Stimulated activated CD4-positive, alpha-beta T cell treated with anti-CD3 and anti-CD28 coated beads, Interleukin-1b, Interleukin-23, amount 100 ng/mL, for 48 hours (primary cell): ENCODE data around the gene CNIH1.
"Not testable (repeated sequence)": the region's sequence is repeated elsewhere in the genome, so short reads cannot be mapped to it uniquely, and the experiment has no call there.

Source experiments
- DNase-seq: peaks from one replicate; pipeline ENCODE4 v3.0.0-alpha.2; 2020

CNIH1 gene

DNA sequence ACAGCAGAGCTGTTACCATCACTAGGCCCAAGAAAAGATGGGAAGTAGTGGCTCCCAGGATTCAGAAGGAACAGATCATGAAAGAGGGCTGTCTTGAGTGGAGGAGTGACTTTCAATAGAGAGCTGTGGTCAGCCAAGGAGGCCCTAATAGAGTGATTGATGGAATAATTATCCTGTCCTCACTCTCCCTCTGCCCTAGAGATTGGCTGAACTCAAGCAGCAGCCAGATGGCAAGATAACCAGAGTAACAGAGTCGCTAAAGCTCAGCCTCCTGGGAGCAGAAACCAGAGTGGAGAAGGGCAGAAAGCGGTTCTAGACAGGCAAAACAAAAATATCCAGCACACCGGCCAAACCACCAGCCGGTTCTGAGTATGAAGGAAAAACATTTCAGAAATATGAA lies 24.5 kb upstream of the CNIH1 start:
- no peak for DNase-seq

DNA sequence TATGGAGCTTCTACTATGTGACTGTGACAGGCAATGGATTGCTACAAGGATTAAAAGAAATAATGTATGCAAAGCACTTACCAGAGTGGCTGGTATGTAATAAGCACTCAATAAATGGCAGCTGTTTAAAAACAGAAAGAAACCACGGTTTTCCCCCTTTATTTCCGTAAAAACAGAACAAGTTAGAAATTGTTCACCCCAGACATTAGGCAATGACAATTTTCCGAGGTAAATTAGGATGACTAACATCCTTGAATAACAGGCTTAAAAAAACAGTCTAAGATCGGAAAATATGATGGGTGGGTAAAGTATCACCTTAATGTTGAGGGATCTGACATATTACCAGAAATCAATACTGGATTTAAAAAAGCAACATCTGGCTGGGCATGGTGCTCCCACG lies 20.9 kb upstream of the CNIH1 start:
- no peak for DNase-seq

DNA sequence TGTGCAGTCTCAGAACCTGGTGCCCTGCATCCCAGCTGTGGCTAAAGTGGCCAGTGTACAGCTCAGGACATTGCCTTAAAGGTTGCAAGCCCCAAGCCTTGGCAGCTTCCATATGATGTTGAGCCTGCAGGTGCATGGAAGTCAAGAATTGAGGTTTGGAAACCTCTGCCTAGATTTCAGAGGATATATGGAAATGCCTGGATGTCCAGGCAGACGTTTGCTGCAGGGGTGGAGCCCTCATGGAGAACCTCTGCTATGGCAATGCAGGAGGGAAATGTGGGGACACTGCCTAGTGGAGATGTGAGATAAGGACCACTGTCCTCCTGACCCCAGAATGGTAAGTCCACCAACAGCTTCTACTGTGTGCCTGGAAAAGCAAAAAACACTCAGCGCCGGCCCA lies 17.9 kb upstream of the CNIH1 start:
- DNase-seq = no peak

DNA sequence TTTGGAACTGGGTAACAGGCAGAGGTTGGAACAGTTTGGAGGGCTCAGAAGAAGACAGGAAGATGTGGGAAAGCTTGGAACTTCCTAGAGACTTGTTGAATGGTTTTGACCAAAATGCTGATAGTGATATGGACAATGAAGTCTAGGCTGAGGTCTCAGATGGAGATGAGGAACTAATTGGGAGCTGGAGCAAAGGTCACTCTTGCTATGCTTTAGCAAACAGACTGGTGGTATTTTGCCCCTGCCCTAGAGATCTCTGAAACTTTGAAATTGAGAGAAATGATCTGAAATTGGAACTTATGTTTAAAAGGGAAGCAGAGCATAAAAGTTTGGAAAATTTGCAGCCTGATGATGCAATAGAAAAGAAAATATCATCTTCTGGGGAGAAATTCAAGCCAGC lies 17.4 kb upstream of the CNIH1 start:
- DNase-seq = not testable (repeated sequence)

DNA sequence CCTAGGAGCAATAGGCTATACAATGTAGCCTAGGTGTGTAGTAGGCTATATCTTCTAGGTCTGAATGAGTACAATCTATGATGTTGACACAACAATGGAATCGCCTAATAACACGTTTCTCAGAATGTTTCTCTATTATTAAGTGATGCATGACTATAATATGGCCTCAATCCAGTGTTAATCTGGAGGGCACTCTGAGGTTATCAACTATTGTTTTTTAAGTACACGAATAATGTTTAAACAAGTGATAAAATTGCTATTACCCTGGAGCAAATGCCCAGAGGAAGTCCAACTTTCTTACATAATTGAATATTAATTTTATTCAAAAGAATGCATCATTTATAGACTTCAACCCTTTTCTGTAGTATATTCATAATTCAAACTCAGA lies 16.4 kb upstream of the CNIH1 start:
- DNase-seq = no peak

DNA sequence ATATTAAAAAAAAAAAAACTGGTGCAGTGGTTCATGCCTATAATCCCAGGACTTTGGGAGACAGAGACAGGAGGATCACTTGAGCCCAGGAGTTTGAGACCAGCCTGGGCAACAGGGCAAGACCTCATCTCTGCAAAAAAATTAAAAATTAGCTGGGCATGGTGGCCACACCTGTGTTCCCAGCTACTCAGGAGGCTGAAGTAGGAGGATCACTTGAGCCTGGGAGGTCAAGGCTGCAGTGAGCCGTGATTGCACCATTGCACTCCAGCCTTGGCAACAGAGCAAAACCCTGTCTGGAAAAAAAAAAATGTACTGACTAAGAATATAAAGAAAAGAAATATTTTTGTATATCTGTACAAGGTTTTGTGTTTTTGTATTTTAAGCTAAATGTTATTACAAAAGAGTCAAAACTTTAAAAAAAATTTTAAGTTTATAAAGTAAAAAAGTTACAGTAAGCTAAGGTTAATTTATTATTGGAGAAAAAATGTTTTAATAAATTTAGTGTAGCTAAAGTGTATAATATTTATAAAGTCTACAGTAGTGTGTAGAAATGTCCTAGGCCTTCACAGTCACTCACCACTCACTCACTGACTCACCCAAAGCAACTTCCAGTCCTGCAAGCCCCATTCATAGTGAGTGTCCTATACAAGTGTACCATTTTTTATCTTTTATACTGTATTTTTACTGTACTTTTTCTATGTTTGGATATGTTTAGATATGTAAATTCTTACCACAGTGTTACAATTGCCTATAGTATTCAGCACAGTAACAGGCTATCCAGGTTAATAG lies 15.8 kb upstream of the CNIH1 start:
- not testable (repeated sequence) for DNase-seq

DNA sequence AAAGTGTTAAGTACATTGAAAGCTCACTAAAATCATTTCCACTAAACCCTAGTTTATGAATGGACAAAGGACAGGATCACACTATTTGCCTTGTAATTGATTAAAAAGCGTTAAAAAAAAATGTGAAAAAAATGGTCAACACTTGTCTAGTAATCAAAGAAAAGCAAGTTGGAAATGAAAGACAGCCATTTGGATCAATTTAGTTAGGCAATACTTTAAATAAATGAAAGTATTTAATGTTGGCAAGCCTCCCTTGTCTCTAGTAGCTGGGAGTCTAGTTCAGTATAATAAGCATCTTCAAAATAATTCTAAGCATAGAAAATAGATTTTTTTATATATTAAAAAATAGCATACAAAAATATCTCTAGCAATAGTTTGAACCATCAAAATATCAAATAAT lies 14.2 kb upstream of the CNIH1 start:
- no peak for DNase-seq

DNA sequence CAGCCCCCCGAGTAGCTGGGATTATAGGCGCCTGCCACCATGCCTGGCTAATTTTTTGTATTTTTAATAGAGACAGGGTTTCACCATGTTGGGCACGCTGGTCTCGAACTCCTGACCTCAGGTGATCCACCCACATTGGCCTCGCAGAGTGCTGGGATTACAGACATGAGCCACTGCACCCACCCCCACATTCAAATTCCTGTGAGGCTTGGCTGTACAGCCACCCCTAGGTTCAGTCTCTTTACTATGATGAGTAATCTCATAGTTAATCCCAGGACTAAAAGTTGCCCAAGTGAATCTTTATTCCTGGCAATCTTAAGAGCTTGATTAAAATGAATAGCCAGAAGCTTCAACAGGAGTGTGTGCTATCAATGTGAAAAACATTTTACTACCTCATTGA lies 12.8 kb upstream of the CNIH1 start:
- not testable (repeated sequence) for DNase-seq

DNA sequence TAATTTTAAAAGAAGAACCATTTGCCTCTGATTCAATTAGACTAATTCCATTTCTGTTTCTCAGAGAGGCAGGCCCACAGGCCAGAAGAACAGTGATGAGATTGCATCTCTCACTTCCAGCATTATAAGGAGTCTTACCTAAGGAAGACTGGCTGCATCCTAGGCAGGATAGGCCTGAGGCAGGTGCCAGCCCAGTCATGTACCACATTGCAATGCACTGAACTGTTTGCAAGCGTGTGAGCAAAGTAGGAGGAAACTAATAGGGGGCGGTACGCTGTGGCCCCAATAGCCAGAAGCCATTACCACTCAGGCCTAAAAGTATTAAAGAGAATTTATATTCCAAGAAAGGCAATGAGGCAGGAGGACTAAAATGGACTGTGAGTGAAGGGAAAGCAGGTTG lies 12.1 kb upstream of the CNIH1 start:
- no peak for DNase-seq

DNA sequence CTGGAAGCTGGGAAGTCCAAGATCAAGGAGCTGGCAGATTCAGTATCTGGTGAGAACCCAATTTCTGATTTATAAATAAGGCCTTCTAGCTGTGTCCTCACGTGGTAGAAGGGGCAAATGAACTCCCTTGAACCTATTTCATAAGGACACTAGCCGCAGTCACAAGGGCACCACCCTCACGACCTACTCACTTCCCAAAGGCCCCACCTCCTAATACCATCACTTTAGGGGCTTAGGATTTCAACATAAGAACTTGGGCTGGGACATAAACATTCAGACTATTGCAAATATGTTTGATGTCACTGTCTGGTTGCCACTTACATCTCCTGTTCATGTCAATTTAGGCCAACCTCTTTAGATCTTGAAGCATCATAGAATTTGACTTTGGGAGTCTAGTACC lies 10.8 kb upstream of the CNIH1 start:
- no peak for DNase-seq

DNA sequence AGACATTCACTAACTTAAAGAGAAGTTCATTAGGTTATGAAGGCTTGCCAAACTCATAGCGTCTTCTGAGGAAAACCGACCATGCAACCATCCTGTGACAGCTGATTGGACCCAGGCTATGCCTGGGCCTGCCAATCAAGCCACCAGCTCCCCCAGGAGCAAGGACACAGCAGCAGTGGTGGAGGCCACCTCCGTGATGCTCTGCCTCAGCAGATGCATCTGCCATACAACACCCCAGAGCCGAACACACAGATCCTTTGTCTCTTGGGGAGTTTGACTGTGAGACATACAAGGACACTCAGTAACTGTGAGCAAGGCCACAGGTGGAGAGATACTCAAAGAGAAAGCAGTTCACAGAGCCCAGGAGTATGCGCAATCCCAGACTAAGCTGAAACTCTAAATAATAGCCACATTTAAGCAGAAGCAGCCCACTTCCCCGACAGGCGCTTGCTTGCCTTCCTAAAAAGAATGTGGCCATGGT lies 10.0 kb upstream of the CNIH1 start:
- no peak for DNase-seq

DNA sequence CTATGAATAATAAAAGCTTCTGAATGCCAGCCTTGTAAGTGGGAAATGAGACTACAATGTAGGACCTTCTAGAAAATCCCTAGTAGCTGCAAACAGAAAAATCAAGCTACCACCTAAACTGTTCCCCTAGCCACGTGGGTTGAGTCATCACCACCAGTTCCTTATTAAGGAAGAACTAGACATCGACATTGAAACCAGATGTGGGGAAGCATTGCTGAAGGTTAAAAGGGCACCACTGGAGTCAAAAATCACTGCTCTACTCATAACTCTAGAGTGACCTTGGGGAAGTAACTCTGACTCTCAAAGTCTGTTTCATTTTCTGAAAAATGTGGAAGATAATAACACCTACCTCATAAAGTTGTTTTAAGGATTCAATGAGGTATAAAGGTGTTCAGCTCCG lies 9.4 kb upstream of the CNIH1 start:
- peak; percentile 14 for DNase-seq

DNA sequence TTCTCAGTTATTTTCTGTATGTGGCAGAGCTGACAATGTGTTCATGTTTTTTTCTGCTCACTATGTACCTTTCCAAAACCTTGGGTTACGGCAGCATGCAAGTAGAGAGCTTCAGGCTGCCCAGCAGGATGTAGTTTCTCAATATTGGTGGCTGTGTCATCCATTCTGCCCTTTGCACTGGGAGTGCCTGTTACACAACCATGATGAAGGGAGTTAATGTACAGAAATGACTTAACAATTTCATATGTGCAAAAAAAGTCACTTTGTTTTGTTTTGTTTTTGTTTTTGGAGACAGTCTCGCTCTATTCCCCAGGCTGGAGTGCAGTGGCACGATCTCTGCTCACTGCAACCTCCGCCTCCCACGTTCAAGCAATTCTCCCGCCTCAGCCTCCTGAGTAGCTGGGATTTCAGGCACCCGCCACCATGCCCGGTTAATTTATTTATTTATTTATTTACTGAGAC lies 6.1 kb upstream of the CNIH1 start:
- no peak for DNase-seq

DNA sequence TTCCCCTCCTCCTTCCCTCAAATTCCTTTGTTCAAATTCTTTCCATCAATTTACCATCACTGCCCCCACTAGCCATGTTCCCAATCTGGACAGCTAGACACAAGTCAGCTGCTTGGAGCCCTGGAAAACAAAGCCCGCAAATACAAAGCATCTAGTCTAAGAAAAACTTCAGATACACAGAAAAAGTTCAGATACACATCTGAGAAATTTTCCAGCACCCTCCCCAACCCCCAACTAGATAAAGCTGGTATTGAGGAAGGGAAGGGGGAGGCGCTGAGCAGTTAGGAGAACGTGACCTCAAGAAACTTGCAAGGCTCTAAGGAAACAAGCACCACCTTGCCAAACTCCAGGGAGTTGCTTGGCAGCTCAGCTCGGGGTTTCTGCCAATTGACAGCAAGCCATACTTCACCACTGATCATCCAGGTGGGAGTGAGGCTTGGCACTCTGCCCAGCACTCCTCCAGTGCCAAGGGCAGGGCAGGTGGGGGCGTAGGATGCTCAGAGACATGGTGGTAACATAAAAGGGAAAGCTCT lies 5.1 kb upstream of the CNIH1 start:
- DNase-seq = no peak

DNA sequence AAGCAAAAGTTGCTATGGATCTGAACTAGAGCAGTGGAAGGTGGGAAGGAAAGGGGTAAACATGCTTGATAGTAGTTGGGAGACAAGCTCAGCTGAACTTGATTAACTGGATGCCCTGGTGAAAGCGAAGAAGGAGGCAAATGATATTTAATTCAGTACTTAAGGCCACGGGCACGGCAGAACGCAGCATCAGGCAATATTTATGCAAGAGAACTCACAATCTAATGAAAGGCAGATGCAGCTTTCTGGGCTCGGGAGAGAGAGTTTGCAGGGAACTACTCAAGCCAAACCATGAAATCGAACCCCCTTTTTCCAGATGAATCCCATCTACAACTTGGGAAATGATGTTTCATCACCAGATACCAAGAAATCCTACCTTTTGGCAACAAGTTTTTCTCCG lies 3.5 kb upstream of the CNIH1 start:
- no peak for DNase-seq

DNA sequence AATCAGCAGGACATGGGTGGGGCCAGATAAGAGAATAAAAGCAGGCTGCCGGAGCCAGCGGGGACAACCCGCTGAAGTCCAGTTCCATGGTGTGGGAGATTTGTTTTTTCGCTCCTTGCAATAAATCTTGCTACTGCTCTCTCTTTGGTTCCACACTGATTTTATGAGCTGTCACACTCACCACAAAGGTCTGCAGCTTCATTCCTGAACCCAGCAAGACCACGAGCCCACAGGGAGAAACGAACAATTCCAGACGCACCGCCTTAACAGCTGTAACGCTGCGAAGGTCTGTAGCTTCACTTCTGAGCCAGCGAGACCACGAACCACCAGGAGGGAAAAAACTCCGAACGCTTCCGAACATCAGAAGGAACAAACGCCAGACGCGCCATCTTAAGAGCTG lies 2.8 kb upstream of the CNIH1 start:
- DNase-seq = no peak

DNA sequence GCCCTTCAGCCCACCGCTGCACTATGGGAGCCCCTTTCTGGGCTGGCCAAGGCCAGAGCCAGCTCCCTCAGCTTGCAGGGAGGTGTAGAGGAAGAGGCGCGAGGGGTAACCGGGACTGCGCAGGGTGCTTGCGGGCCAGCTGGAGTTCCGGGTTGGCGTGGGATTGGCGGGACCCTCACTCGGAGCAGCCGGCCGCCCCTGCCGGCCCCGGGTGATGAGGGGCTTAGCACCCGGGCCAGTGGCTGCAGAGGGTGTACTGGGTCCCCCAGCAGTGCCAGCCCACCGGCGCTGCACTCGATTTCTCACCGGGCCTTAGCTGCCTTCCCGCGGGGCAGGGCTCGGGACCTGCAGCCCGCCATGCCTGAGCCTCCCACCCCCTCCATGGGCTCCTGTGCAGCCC lies 1.8 kb upstream of the CNIH1 start:
- not testable (repeated sequence) for DNase-seq

DNA sequence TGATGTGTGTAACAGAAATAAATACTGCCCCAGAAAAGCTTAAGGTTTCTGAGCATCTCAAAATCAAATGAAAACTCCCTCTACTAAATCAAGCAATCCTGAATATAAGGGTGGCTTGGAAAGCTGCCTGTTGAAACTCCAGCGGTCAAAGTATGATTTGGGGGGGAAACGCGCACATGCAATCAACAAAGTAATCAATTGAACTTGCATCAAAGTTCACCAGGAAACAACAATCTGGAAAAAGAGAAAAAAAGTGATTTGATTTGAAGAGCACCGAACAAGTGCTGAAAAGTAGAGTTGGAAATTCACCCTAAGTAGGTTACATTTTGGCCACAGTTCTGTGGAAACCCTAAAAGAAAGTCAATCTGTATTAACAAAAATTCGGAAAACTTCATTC lies 700 bp downstream of the CNIH1 start:
- DNase-seq = no peak

DNA sequence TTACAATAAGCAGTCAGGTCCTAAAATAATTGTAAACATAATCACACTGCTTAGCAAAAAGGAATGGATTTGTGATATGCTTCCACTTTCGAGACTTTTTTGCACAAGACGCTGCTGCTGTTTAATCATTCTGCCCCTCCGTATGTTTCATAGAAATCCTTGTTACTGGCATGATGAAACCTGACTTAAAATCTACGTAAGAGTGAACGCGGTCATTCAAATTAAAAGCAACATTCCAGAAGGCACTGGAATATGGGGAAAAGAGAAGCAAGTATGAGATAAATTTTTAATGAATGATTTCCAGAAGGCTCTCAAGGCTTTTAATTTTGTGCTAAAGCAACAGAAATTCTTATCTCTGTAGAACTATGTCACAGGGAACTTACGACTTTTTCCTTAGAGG lies 1.1 kb downstream of the CNIH1 start:
- no peak for DNase-seq

DNA sequence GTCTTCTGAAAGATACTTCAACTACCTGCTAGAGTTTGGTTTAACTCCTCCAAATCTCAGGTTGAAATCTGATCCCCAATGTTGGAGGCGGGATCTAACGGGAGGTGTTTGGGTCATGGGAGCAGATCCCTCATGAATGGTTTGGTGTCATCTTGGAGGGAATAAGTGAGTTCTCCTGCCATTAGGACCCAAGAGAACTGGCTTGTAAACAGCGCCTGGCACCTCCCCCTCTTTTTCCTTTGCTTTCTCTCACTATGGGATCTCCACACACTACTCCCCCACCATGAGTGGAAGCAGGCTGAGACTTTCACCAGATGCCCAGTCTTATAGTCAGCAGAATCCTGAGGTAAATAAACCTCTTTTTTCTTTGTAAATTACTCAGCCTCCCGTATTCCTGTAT lies 2.5 kb downstream of the CNIH1 start:
- DNase-seq = no peak

DNA sequence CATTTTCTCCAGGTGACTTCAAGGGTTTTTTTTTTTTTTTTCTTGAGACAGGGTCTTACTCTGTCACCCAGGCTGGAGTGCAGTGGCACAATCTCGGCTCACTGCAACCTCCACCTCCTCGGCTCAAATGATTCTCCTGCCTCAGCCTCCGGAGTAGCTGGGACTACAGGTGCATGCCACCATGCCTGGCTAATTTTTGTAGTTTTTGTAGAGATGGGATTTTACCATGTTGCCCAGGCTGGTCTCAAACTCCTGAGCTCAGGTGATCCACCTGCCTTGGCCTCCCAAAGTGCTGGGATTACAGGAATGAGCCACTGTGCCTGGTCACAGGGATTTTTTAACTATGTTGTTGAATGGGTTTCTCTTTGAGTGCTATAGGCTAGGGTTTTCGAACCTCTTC lies 3.2 kb downstream of the CNIH1 start:
- DNase-seq = not testable (repeated sequence)

DNA sequence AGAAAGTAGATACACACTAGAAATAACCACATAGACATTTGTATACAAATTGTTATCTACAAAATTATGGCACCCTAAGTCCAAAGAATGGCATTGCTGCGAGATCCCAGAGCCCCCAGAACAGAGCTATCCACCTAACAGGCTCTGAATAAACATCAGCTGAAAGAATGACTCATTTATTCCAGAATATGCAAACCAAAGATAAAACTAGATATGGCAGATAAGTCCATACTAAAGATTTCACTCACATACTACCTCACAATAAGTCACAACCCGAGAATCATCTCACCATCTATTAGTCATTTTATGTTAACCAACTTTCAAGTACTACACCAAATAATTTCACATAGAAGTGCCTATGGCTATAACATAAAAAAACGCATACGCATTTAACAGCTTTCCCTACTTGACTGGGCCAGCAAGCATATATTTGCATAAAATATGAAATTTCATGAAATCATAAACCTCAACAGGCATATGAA lies 5.6 kb downstream of the CNIH1 start:
- no peak for DNase-seq

DNA sequence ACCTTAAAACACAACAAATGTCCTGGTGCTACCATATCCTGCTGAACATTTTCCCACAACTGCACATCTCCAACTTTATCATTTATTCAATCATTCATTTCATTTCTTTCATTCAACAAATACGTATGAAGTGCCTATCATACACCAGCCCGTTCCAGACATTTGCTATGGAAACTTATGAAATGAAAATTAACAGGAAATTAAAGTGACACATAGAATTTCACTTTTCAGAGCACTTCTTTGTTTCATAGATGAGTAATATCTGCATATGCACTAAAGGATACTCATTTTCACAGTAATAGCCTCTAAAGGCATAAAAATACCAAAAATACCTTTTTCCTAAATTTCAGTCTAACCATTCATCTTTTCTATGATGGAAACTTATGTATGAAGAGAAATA lies 12.6 kb downstream of the CNIH1 start:
- no peak for DNase-seq

DNA sequence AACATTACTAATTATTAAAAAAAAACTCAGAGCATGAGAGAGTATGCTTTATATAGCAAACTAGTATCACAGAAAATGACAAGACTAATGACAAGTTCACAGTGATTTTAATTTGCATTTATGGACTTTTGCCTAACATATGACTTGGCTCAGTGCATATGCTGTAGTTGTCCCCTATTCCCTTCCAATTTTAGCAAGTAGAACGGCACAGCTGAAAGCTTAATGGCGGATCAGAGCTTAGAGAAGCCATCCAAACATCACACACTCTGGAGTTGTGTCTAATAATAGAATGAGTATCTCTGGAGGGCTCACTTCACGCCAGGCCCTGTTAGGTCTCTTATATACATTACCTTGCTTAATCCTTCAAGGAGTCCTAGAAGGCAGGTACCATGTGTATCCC lies 13.3 kb downstream of the CNIH1 start:
- DNase-seq = no peak
